DMS153 (cell line): Measurements from ENCODE around the gene FBLN1.

Experiments
- DNase-seq: peaks from one replicate; lab custom pipeline; 2025; lab: John Stamatoyannopoulos, UW

Gene FBLN1

GRCh38 chr22:45571089-45571488 lies 68.4 kb downstream of the FBLN1 start:
- no peak for DNase-seq

GRCh38 chr22:45572444-45572843 lies 69.8 kb downstream of the FBLN1 start:
- no peak for DNase-seq

- DNase-seq = no peak
Observed at GRCh38 chr22:45574069-45574703, 71.5 kb downstream of the FBLN1 start.

DNA sequence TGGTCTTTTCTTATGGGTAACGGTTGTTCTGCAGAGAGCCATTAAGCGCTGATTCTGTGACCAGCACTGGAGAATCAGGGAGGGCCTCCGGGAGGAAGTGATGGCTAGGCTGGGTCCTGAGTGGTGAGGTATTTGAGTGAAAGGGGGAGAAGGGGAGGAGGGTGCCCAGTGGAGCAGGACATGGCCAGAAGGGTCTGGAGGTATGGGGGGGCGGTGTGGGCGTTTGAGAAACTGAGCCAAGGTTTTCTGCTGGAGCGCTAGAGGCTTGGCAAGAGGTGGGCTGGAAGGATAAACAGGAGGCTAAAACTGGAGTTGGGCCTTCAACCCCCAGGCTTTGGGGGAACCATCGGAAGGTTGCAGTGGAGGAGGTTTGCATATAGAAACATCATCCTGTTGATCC lies 72.5 kb downstream of the FBLN1 start:
- no peak for DNase-seq

DNA sequence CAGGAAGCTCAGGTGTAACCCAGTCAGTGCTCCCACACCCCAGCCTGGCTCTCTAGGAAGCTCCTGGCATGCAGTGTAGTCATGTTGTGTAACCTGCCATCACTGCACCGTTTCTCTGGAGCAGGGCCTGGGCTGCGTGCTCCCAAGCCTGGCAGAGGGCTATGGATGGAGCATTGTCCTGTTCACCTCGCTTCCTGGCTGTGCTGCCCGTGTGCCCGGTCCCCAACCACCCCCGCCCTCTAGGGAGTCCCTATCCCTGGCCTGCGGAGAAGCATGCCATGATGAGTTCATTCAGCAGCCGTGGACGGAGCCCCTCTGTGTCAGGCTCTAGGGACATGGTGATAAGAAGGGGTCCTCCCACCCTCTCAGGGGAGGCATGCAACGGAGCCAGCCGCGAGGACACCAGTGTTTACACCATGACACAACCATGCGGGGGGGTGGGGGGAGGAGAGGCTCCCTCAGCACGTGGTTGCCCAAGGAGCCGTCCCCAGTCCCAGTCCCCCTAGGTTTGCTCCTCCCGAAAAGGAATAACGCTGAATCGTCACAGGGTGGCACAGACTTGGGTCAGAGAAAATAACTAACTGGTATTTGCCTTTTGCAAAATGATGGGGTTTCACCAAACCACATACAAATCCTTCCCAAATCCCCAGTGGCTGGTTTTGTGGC lies 73.1 kb downstream of the FBLN1 start:
- DNase-seq = no peak

DNA sequence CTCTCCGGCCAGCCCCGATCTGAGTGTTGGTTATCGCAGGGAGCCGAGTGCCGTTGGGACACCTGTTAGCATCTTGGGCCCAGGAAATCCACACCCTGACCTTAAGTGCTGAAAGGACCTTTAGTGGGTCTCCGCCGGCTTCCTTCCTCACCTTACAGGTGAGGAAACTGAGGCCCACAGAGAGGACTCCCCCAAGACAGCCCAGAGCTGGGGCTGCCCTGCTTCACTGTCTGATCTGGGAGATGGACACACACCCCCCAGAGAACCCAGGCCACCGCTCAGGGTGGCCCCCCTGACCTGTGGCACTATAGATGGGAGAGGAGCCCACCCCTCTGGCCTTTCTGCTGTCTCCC lies 73.6 kb downstream of the FBLN1 start:
- no peak for DNase-seq

GRCh38 chr22:45576730-45577464 lies 74.2 kb downstream of the FBLN1 start:
- no peak for DNase-seq

DNA sequence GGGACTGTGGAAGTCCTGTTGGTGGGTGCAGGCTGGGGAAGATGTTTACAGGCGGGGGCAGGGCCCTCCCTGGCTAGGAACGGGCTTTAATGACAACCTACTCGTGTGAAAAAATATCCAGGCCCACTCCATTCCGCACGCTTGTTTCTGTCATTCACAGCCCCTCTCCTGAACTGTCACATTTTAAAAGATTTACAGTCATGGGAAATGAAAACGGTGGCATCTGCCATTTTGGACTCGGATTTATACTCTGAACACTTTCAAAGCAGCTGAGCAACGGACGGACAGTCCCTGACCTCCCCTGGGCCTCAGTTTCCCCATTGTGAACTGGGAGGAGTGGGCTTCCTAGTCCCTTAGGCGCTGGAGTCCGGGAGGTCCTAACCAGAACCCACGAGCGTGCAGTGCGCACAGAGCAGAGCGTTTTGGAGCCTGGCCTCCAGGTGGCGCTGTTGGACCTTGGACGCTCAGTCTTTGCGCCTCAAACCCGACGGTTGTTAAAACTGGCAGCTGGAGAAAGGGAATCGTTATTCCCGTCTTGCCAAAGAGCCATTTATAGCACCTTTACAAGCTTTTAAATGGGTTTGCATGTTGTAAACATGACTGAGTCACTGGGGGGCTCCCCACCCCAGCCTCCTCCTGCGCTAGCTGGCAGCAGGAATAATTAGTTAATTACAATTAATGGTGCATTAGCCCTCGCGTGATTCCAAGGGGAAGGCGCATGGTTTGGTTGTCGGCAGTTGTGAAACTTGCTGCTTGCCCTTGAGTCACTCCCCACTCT lies 75.3 kb downstream of the FBLN1 start:
- DNase-seq = peak; percentile 81

- DNase-seq = no peak
Observed at GRCh38 chr22:45578524-45579147, 76.0 kb downstream of the FBLN1 start.

DNA sequence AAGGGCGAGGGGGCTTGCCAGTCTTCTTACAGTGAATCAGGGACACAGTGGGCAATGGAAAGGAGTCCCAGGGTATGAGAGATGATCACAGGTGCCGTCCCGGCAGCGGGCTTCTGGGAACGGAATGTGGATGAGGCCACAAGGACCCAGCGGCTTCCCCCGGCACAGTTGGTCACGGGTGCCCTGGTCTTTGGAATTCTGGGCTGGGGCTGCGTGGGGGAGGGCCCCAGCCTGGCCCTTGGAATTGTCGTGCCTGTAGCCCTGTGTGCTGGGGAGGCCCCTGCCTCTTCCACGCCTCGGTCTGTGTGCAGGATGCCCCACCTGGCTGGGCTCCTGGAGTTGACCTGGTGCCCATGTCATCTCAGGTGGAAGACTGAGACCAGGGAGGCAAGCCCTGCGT lies 76.6 kb downstream of the FBLN1 start:
- DNase-seq = no peak

DNA sequence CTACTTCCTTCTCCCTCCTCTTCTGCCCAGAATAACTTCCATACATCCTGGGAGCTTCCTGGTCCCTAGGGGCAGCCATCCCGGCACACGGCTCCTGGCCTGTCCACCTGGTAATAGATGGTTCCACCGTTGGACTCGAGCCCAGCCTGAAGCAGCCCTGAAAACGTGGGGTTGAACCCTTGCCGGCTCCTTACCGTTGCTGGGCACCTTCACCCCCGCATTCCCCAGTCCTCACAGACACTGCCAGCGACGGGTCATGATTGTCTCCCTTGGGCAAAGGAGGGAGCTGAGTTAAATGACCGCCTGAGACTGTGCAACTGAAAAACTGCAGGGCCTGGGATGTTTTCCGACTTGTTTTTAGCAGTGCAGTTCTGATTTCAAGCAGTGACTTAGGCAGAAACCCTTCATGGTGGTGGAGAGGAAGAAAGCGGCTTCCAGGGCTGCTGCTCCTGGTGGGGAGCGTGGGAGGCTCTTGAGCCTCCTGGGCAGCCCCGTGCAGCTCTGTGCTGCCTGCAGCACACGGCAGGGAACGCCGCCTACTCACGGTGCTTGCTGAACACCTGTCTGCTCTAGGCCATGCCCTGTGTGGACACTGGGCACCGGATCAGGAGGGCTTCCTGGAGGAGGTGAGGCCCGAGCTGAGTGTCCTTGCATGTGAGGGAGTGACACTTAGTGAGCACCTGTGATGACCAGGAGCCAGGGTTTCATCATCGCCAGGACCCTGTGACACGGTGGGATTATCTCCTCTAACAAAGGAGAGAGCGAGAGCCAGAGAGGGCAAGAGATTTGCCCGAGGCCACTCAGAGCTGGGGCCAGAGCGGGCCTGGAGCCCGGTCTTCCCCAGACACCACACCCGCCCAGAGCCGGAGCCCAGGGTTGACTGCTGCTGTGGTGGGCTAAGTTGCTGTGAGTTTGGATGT lies 77.4 kb downstream of the FBLN1 start:
- DNase-seq = no peak

DNA sequence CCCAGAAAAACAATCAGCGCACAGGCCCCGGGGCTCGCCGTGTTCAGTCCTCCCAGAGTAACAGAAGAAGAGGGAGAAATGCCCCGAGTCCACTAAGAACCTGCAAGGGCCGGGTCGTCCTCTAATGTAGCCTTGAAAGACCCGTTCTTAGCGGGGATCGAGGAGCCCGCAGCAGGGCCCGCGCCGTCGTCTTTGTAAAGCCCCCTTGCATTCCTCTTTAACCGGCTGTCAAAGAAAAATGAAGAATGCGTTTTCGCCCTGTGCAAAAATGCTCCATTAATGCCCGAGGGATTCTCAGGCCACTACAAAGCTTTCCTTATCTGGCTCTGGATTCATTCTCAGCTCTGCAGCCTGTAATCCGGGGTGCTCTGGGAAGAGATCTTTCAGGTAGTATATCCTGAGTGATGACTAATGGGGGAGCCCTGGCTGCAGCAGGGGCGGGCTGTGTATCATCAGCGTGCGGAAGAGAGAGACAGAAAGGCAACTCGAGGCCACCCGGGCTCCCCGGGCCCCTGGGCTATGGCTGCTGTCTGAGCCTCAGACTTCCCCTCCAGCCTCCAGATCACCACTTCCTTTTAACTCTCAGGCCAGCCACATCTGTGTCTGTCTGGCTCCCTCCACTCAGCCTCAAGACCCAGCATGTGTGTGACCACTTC lies 78.2 kb downstream of the FBLN1 start:
- DNase-seq = no peak

- DNase-seq = no peak
Observed at GRCh38 chr22:45581549-45582080, 78.9 kb downstream of the FBLN1 start.

DNA sequence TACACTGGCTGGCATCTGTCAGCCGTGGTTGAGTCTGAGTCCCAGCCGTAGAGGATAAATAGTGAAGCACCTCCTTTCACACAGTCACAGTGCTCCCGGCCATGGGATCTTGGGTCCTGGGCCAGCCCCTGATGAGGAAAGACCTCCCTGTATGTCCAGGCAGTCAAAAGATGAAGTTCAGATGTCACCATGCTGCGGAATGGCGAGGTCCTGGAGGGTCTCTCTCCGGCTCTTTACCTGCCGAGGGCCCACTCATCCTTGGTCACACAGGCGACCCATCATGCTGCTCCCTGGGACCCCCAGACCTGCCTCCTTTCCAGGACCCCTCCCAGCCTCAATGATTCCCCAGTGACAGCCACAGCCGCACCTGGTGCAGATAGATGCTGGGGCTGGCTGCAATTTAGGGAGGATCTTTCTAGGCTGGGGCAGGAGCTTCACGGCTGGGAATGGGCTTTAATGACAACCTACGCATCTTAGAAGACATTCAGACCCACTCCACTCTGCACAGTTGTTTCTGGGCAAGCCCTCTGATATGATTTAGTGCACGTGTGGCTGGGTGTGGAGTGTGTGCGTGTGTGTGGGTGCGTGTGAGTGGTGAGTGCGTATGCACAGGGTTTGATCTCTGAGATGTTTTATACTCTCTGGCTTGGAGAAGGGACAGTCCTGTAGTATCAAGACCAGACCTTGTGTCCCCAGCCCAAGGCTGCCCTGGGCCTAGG lies 79.7 kb downstream of the FBLN1 start:
- no peak for DNase-seq

GRCh38 chr22:45582955-45583320 lies 80.3 kb downstream of the FBLN1 start:
- no peak for DNase-seq

DNA sequence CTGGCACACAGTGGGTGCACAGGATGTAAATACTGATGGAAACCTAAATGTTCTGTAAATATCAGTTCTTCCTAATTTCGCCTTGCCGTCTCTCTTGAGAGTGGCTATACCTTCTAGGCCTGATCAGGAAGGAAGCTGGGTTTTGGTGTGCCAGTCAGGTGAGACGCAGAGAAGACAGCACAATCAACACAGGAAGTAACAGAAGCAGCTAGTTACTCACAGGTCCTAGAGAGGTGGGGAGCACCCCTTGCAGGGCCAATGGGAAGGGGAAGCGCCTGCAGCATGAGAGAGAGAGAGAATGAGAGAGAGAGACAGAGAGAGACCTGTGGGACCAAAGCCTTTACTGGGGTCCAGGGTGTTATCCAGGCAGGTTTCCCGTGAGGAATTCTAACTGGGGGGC lies 80.8 kb downstream of the FBLN1 start:
- no peak for DNase-seq

DNA sequence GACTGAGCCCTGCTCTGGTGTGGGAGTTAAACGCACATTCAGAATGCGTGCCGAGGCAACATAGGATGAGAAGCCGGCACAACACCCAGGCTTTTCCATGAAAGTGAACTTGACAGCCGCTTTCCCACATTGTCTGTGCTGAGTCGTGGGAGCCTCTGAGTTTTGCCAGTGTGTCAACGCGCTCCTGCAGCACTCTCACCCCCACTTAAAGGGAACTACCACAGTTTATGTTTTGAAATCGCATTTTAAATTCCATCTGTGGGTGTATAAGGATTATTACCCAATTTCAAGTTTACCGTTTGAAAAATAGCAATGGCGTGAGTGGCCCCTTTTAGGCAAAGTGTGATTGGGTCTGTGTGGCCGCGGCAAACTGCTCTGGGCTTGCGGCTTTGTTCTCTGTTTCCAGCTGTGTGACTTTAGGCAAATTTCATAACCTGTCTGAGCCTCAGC lies 81.5 kb downstream of the FBLN1 start:
- DNase-seq = no peak

GRCh38 chr22:45584621-45585436 lies 82.1 kb downstream of the FBLN1 start:
- DNase-seq = no peak

- no peak for DNase-seq
Observed at GRCh38 chr22:45585437-45585755, 82.7 kb downstream of the FBLN1 start.
